Measurements from ENCODE around the gene RETREG3. TPM values are rescaled to one million over a fixed set of nuclear protein-coding genes. Genes with fewer than 3 reads are reported as not detected.
A peak's percentile ranks its signal among the peaks of the same experiment; 100 is the strongest.

The RETREG3 gene
- total and polyA plus RNA-seq, 2 of the 13 experiments (the other 11 are each of a cell fraction or from before 2014, with no cell fraction given): 47.0 to 55.8 TPM

DNA sequence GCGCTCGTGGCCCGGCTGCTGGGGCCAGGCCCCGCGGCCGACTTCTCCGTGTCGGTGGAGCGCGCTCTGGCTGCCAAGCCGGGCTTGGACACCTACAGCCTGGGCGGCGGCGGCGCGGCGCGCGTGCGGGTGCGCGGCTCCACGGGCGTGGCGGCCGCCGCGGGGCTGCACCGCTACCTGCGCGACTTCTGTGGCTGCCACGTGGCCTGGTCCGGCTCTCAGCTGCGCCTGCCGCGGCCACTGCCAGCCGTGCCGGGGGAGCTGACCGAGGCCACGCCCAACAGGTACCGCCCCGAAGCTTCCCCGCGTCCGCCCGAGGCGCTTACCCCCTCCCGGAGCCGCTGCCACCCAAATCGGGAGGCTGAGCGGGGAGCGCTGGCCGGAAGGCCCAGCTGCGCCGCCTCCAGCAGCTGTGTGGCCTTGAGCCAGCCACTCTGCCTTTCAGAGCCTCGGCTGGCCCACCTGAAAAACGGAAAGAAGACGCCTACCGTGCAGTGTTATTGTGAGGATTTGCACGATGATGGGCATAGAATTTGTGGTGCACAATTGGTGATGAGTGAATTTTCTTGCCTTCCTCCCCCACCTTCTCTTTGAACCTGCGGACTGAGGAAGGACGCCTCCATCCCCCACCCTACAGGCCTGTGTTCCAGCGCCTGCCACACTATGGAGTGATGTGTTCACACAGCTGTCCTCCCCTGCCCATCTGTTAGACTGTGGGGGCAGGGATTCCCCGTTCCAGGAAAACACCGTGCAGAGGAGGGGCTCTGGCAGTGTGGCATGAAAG is 72.6 kb downstream of the RETREG3 start (continued):
- TF ChIP-seq NR2F1 (CRISPR knock-in tag; IDR thresholded peaks at IDR 0.05) (peak in 1 of 2 experiments; percentile 24; a peak in 1 of 4 replicates), SETDB1 (CRISPR knock-in tag; IDR thresholded peaks at IDR 0.05; ENCODE audit: borderline replicate concordance) (no peak), ESRRA (CRISPR knock-in tag; IDR thresholded peaks at IDR 0.05; ENCODE audit: low read depth) (peak; percentile 29; the same call in 1 of the 2 replicates), CTCF (CRISPR knock-in tag; IDR thresholded peaks at IDR 0.05) (peak; percentile 36; the same call in 1 of the 2 replicates), MBD4 (IDR thresholded peaks at IDR 0.05; ENCODE audit: borderline replicate concordance, low read length) (no peak), ZNF333 (CRISPR knock-in tag; IDR thresholded peaks at IDR 0.05; ENCODE audit: borderline replicate concordance) (no peak; the same call in 1 of the 2 replicates), SIX4 (CRISPR knock-in tag; IDR thresholded peaks at IDR 0.05) (peak; percentile 57; the same call in 1 of the 2 replicates), TFE3 (CRISPR knock-in tag; IDR thresholded peaks at IDR 0.05) (peak; percentile 62), TFDP2 (CRISPR knock-in tag; IDR thresholded peaks at IDR 0.05) (no peak; the same call in none of the 2 replicates), ZNF468 (CRISPR knock-in tag; IDR thresholded peaks at IDR 0.05) (no peak), TOPORS (CRISPR knock-in tag; IDR thresholded peaks at IDR 0.05) (peak; percentile 84), ATM (IDR thresholded peaks at IDR 0.05; ENCODE audit: borderline replicate concordance) (no peak), HNRNPK (IDR thresholded peaks at IDR 0.05; ENCODE audit: low read depth, low read length, poor library complexity, severe bottlenecking) (peak; percentile 85), FIP1L1 (IDR thresholded peaks at IDR 0.05; ENCODE audit: borderline replicate concordance, insufficient read depth, low read depth, low read length) (no peak), TSC22D2 (CRISPR knock-in tag; IDR thresholded peaks at IDR 0.05; ENCODE audit: borderline replicate concordance) (peak; percentile 90; the same call in 1 of the 2 replicates), XBP1 (CRISPR knock-in tag; IDR thresholded peaks at IDR 0.05) (no peak), HNRNPH1 (optimal IDR thresholded peaks at IDR 0.05; ENCODE audit: low read depth, low read length) (no peak), XRCC5 (optimal IDR thresholded peaks at IDR 0.05; ENCODE audit: low read length) (no peak), ZNF260 (CRISPR knock-in tag; IDR thresholded peaks at IDR 0.05; ENCODE audit: borderline replicate concordance, low read depth) (no peak)
- TF ChIP-seq, protein P1, sequence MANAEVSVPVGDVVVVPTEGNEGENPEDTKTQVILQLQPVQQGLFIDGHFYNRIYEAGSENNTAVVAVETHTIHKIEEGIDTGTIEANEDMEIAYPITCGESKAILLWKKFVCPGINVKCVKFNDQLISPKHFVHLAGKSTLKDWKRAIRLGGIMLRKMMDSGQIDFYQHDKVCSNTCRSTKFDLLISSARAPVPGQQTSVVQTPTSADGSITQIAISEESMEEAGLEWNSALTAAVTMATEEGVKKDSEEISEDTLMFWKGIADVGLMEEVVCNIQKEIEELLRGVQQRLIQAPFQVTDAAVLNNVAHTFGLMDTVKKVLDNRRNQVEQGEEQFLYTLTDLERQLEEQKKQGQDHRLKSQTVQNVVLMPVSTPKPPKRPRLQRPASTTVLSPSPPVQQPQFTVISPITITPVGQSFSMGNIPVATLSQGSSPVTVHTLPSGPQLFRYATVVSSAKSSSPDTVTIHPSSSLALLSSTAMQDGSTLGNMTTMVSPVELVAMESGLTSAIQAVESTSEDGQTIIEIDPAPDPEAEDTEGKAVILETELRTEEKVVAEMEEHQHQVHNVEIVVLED (CRISPR knock-in tag; IDR thresholded peaks at IDR 0.05; ENCODE audit: borderline replicate concordance): peak; percentile 70

Measured in HepG2 (cell line).